Smooth muscle cell (in vitro differentiated cells): ENCODE results near the gene LMX1A. TPM values are rescaled to one million over a fixed set of nuclear protein-coding genes. Genes with fewer than 3 reads are reported as not detected.

Experiments used
- DNase-seq: peaks from one replicate; lab custom pipeline; 2025; ENCODE audit not compliant: unreplicated experiment; lab: John Stamatoyannopoulos, UW
- H2AFZ ChIP-seq: fragments of 200-600 bp; sonication (generic); 2 replicates; pipeline ENCODE4 v1.6.0; 2016; ENCODE audit warnings: antibody characterized with exemption, low read depth, mild to moderate bottlenecking
- H3F3A ChIP-seq: fragments of 200-600 bp; sonication (generic); 2 replicates; pipeline ENCODE4 v1.6.0; 2017; ENCODE audit warnings: antibody characterized with exemption, low read depth
- H3K27ac ChIP-seq: fragments of 200-600 bp; sonication (generic); 2 replicates; pipeline ENCODE4 v1.5.1; 2016; ENCODE audit warnings: low read depth, mild to moderate bottlenecking
- H3K27me3 ChIP-seq: fragments of 200-600 bp; sonication (generic); 2 replicates; pipeline ENCODE4 v1.6.1; 2016; ENCODE audit warnings: low read depth, mild to moderate bottlenecking
- H3K36me3 ChIP-seq: fragments of 200-600 bp; sonication (generic); 2 replicates; pipeline ENCODE4 v1.5.1; 2016; ENCODE audit warnings: low read depth
- H3K4me1 ChIP-seq: fragments of 200-600 bp; sonication (generic); 2 replicates; pipeline ENCODE4 v1.5.1; 2016; ENCODE audit warnings: low read depth
- H3K4me2 ChIP-seq: fragments of 200-600 bp; sonication (generic); 2 replicates; pipeline ENCODE4 v1.6.0; 2016; ENCODE audit warnings: mild to moderate bottlenecking
- H3K4me3 ChIP-seq: fragments of 200-600 bp; sonication (generic); 2 replicates; pipeline ENCODE4 v1.5.1; 2016; ENCODE audit warnings: mild to moderate bottlenecking
- H3K79me2 ChIP-seq: fragments of 200-600 bp; sonication (generic); 2 replicates; pipeline ENCODE4 v1.6.0; 2016; ENCODE audit warnings: low read depth, mild to moderate bottlenecking
- H3K9ac ChIP-seq: fragments of 200-600 bp; sonication (generic); 2 replicates; pipeline ENCODE4 v1.6.0; 2016; ENCODE audit warnings: low read depth
- H3K9me3 ChIP-seq: fragments of 200-600 bp; sonication (generic); replicated peaks from 2 replicates; pipeline ENCODE4 v1.5.1; 2016; ENCODE audit warnings: low read depth
- H4K20me1 ChIP-seq: fragments of 200-600 bp; sonication (generic); 2 replicates; pipeline ENCODE4 v1.6.0; 2016; ENCODE audit warnings: low read depth
- WGBS: methylation state at CpG from one replicate; pipeline ENCODE4 v1.1.7; 2016; ENCODE audit warnings: low lambda C conversion rate; 5-methylcytosine and 5-hydroxymethylcytosine counted together
- polyA plus RNA-seq: library from polyadenylated mRNA; unstranded; fragments of >200 nt; fragmentation: Nextera tagmentation; extraction: Ambion mirVana; gene quantifications from 2 replicates; pipeline ENCODE4 v1.2.1, GENCODE V29; 2016
- total RNA-seq: library from RNA; depleted of rRNA; stranded (reverse); fragments of >200 nt; gene quantifications from 2 replicates; pipeline ENCODE4 v1.2.3, GENCODE V29; 2014
- TF ChIP-seq, protein P1 (sequence below): fragments of 200-600 bp; sonication (generic); IDR thresholded peaks from 2 replicates; pipeline ENCODE4 v1.5.1; 2017; ENCODE audit warnings: borderline replicate concordance, mild to moderate bottlenecking, antibody characterized with exemption; ENCODE audit not compliant: insufficient read depth, poor library complexity, severe bottlenecking

Gene LMX1A
- total and polyA plus RNA-seq, 2 experiments from 2014 or later: not detected

- peaks cover 25% of the 10 kb centered on the region for H3K27me3 ChIP-seq
- no peaks in the 10 kb centered on the region for H4K20me1 ChIP-seq
- no peaks in the 10 kb centered on the region for H3K79me2 ChIP-seq
- no peak overlapping the region for H3K27ac ChIP-seq
- DNase-seq: no peak
- no peaks in the 10 kb centered on the region for H3K4me1 ChIP-seq
- H2AFZ ChIP-seq: no peak overlapping the region
- 95% methylated on average over 2 of the region's 2 CpGs for WGBS
- TF ChIP-seq, protein P1, sequence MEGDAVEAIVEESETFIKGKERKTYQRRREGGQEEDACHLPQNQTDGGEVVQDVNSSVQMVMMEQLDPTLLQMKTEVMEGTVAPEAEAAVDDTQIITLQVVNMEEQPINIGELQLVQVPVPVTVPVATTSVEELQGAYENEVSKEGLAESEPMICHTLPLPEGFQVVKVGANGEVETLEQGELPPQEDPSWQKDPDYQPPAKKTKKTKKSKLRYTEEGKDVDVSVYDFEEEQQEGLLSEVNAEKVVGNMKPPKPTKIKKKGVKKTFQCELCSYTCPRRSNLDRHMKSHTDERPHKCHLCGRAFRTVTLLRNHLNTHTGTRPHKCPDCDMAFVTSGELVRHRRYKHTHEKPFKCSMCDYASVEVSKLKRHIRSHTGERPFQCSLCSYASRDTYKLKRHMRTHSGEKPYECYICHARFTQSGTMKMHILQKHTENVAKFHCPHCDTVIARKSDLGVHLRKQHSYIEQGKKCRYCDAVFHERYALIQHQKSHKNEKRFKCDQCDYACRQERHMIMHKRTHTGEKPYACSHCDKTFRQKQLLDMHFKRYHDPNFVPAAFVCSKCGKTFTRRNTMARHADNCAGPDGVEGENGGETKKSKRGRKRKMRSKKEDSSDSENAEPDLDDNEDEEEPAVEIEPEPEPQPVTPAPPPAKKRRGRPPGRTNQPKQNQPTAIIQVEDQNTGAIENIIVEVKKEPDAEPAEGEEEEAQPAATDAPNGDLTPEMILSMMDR: no peak
- no peaks in the 10 kb centered on the region for H3K36me3 ChIP-seq
- H3K4me2 ChIP-seq: no peak overlapping the region
- H3K9me3 ChIP-seq: peaks cover 4% of the 10 kb centered on the region
- no peak overlapping the region for H3K4me3 ChIP-seq
- no peak overlapping the region for H3K9ac ChIP-seq
- no peaks in the 10 kb centered on the region for H3F3A ChIP-seq
These were observed 43.9 kb downstream of the LMX1A start for GRCh38 chr1:165312591-165312990.

DNA sequence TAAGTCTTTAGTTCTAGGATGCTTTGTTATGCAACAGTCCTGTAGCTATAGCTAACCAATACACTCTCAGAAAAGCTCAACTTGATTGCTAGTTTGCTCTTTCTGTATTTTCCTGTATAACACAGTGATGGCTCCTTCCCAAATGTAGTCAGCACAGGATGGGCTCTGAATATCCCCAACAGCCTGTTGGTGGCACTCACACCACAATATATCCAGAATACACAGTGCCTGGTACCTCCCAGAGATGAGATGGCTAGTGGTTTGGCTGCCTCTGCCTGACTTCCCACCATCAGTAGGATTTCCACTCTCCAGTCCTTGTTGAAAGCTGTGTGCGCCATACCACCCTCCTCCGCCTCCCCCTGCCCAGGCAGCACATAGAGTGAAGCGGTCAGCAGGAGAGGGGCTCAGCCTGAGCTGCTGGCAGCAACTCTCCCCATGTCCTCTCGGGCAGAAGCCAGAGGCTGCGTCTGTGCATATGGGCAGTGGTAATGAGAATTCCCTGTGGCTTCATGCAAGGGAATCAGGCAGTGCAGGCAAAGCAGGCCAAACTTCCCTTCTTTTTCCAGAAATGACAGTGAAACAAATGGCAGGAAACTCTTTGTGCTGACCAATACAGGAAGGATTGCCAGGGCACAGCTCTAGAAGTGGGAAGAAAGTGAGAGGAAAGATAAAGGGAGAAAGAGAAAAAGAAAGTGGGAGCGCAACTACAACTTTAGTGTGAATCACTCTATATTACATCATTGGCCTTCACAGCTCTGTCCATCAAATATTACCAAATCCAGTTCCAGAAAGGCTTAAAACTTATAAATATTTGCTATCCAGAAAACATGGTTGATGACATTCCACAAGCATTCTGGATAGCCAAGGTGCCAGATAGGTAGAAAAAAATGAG, 49.7 kb downstream of the LMX1A start:
- no peaks in the 10 kb centered on the region for H3K79me2 ChIP-seq
- TF ChIP-seq, protein P1: no peak
- H3K9ac ChIP-seq: no peak overlapping the region
- no peaks in the 10 kb centered on the region for H3F3A ChIP-seq
- H3K36me3 ChIP-seq: no peaks in the 10 kb centered on the region
- no peak overlapping the region for H3K4me2 ChIP-seq
- WGBS: 88% methylated on average over 6 of the region's 6 CpGs
- no peaks in the 10 kb centered on the region for H3K4me1 ChIP-seq
- H4K20me1 ChIP-seq: no peaks in the 10 kb centered on the region
- H3K27ac ChIP-seq: no peak overlapping the region
- no peak overlapping the region for H3K4me3 ChIP-seq
- H3K27me3 ChIP-seq: peaks cover 6% of the 10 kb centered on the region
- no peak overlapping the region for H2AFZ ChIP-seq
- DNase-seq: no peak
- H3K9me3 ChIP-seq: no peaks in the 10 kb centered on the region

DNA sequence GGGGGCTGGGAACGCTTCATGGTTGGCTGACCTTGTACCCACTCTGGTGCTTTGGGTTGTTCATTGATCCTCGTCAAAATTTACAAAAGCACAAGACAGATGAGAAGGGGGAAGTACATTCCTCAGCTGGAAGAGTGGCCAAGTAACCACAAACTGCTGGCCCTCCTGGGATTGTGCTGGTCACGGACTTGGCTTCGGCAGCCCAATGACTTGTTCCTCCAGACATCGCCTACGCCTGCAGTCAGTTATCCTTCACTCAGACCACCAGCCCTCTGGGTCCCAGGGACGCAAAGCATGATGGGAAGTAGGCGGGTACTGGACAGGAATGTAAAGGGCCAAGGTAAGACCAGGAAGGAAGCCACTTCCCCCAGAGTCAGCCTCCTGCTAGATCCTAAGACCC, 53.1 kb downstream of the LMX1A start:
- no peak for DNase-seq
- H2AFZ ChIP-seq: no peak overlapping the region
- H3K9me3 ChIP-seq: no peaks in the 10 kb centered on the region
- no peak overlapping the region for H3K4me3 ChIP-seq
- no peak overlapping the region for H3K4me2 ChIP-seq
- no peaks in the 10 kb centered on the region for H4K20me1 ChIP-seq
- no peaks in the 10 kb centered on the region for H3K79me2 ChIP-seq
- TF ChIP-seq, protein P1: no peak
- H3K4me1 ChIP-seq: peaks cover 3% of the 10 kb centered on the region
- no peak overlapping the region for H3K27ac ChIP-seq
- H3F3A ChIP-seq: no peaks in the 10 kb centered on the region
- 96% methylated on average over 8 of the region's 8 CpGs for WGBS
- H3K27me3 ChIP-seq: peaks cover 16% of the 10 kb centered on the region
- no peak overlapping the region for H3K9ac ChIP-seq
- H3K36me3 ChIP-seq: no peaks in the 10 kb centered on the region
